Esophagus squamous epithelium (tissue), 5 donors: ENCODE measurements around the gene TOR1A. TPM values are rescaled to one million over a fixed set of nuclear protein-coding genes. Genes with fewer than 3 reads are reported as not detected.

Experiments
- DNase-seq: peaks from one replicate; lab custom pipeline; 2025; lab: John Stamatoyannopoulos, UW
- H3K27ac ChIP-seq, 4 donors: fragments of 200-600 bp; sonication (generic); one replicate each; pipeline ENCODE4 v1.5.1; 2016 to 2019; ENCODE audit warnings: mild to moderate bottlenecking in 1 of 4
- H3K27me3 ChIP-seq, 4 donors: fragments of 200-600 bp; sonication (generic); 1 replicate in 3 of 4; 2 replicates in 1 of 4; pipeline versions ENCODE4 v1.5.1 to v1.6.0; 2017 to 2021; ENCODE audit warnings: antibody characterized with exemption in 1 of 4
- H3K36me3 ChIP-seq, 3 donors: fragments of 200-600 bp; sonication (generic); one replicate each; pipeline ENCODE4 v1.5.1; 2016 to 2019
- H3K4me1 ChIP-seq, 3 donors: fragments of 200-600 bp; sonication (generic); one replicate each; pipeline ENCODE4 v1.5.1; 2017 to 2019
- H3K4me3 ChIP-seq, 4 donors: fragments of 200-600 bp; sonication (generic); 1 replicate in 3 of 4; 2 replicates in 1 of 4; pipeline ENCODE4 v1.5.1; 2016 to 2019; ENCODE audit warnings: mild to moderate bottlenecking in 2 of 4, moderate library complexity in 1 of 4
- H3K9me3 ChIP-seq, 3 donors: fragments of 200-600 bp; sonication (generic); one replicate each; pipeline ENCODE4 v1.5.1; 2016 to 2019
- CTCF ChIP-seq, 6 experiments: fragments of 450-650 bp in 4 of 6; fragments of 200-600 bp in 2 of 6; sonication (generic) in 2 of 6; IDR thresholded peaks; one replicate each; pipeline ENCODE4 v1.5.1; 2016 to 2019; ENCODE audit warnings: antibody characterized with exemption in 6 of 6, mild to moderate bottlenecking in 4 of 6, moderate library complexity in 4 of 6
- POLR2A ChIP-seq, 4 donors: fragments of 450-650 bp; IDR thresholded peaks; one replicate each; pipeline ENCODE4 v1.6.1; 2017; ENCODE audit warnings: antibody characterized with exemption in 4 of 4, mild to moderate bottlenecking in 4 of 4, moderate library complexity in 3 of 4
- WGBS, 2 donors: methylation state at CpG; one replicate each; pipeline ENCODE4 v1.1.5; 2018; 5-methylcytosine and 5-hydroxymethylcytosine counted together
- intact Hi-C: fragments of 100-400 bp; cut with DNase I; formaldehyde crosslinking; loops from one replicate; pipeline ENCODE4 v1.15.0; 2022
- total RNA-seq, 4 donors: library from RNA; depleted of rRNA; stranded (reverse); fragments of >200 nt; gene quantifications; one replicate each; pipeline ENCODE4 v1.1.0, GENCODE V29; 2016
- donor health status: DM: yes; HTN: yes; CAD: no.

The TOR1A gene
- total RNA-seq, 4 donors from 2014 or later, result 11.3 to 34.7 (median 24.8) TPM

- whole genome bisulfite sequencing, 2 donors, result 0 to 57% methylated on average over 2 to 8 of the region's 11 CpGs
- intact Hi-C loops, result no loop called here
- no peak for TF ChIP-seq CTCF (IDR thresholded peaks at IDR 0.05)
- TF ChIP-seq POLR2A (IDR thresholded peaks at IDR 0.05), result no peak
Measured at GRCh38 chr9:129864991-129865647, 41.2 kb upstream of the TOR1A start.

GRCh38 chr9:129863059-129863690, 39.2 kb upstream of the TOR1A start:
- H3K27ac ChIP-seq, result no peak overlapping the region
- H3K4me1 ChIP-seq, result no peaks in the 10 kb centered on the region
- no peak for TF ChIP-seq CTCF (IDR thresholded peaks at IDR 0.05)
- no peak for TF ChIP-seq POLR2A (IDR thresholded peaks at IDR 0.05)
- WGBS, 2 donors, result 37 to 71% methylated on average over 10 to 12 of the region's 14 CpGs
- H3K9me3 ChIP-seq, result no peaks in the 10 kb centered on the region
- DNase-seq, result no peak
- H3K36me3 ChIP-seq, result peaks cover 12 to 94% (median 20%) of the 10 kb centered on the region in 3 donors
- no peaks in the 10 kb centered on the region for H3K27me3 ChIP-seq
- intact Hi-C loops, result no loop called here
- no peak overlapping the region for H3K4me3 ChIP-seq

More at GRCh38 chr9:129864991-129865647, 41.2 kb upstream of the TOR1A start:
- Histone ChIP-seq H3K4me1 (no peaks in the 10 kb centered on the region), H3K27me3 (no peaks in the 10 kb centered on the region), H3K4me3 (no peak overlapping the region), H3K27ac (no peak overlapping the region), H3K36me3 (peaks cover 12 to 96% (median 13%) of the 10 kb centered on the region in 3 donors), H3K9me3 (no peaks in the 10 kb centered on the region)
- no peak for DNase-seq

- Histone ChIP-seq H3K9me3 (no peaks in the 10 kb centered on the region), H3K27me3 (no peaks in the 10 kb centered on the region), H3K36me3 (peaks cover 12 to 94% (median 20%) of the 10 kb centered on the region in 3 donors), H3K27ac (no peak overlapping the region), H3K4me1 (no peaks in the 10 kb centered on the region), H3K4me3 (no peak overlapping the region)
- DNase-seq, result no peak
- intact Hi-C loops, result no loop called here
- no peak for TF ChIP-seq CTCF (IDR thresholded peaks at IDR 0.05)
- TF ChIP-seq POLR2A (IDR thresholded peaks at IDR 0.05), result no peak
- 73 to 92% methylated on average over 2 to 3 of the region's 12 CpGs for WGBS, 2 donors
Measured at GRCh38 chr9:129861447-129861827, 37.5 kb upstream of the TOR1A start.

- no peaks in the 10 kb centered on the region for H3K9me3 ChIP-seq
- peaks cover 12 to 94% (median 25%) of the 10 kb centered on the region in 3 donors for H3K36me3 ChIP-seq
- H3K27ac ChIP-seq, result no peak overlapping the region
- H3K4me1 ChIP-seq, result no peaks in the 10 kb centered on the region
- TF ChIP-seq CTCF (IDR thresholded peaks at IDR 0.05) (no peak), POLR2A (IDR thresholded peaks at IDR 0.05) (no peak)
- no peak overlapping the region for H3K4me3 ChIP-seq
- WGBS, 2 donors, result 74 to 93% methylated on average over 5 of the region's 11 CpGs
- DNase-seq, result no peak
- H3K27me3 ChIP-seq, result no peaks in the 10 kb centered on the region
- intact Hi-C loops, result no loop called here
Measured at GRCh38 chr9:129860653-129861446, 36.9 kb upstream of the TOR1A start.
